H9 (cell line): ENCODE measurements around the gene HIF1A. TPM values are rescaled to one million over a fixed set of nuclear protein-coding genes. Genes with fewer than 3 reads are reported as not detected.

Experiments used
- DNase-seq: peaks from one replicate; pipeline ENCODE4 v3.0.0-alpha.2; 2017
- H2AFZ ChIP-seq: one replicate; pipeline ENCODE4 v1.6.1; 2013; ENCODE audit warnings: mild to moderate bottlenecking, low read length, control low read depth, moderate library complexity
- H2AK5ac ChIP-seq: 2 replicates; pipeline ENCODE4 v1.6.1; 2013; ENCODE audit warnings: low read length, control low read depth, mixed read lengths; ENCODE audit not compliant: insufficient read length
- H2BK120ac ChIP-seq: one replicate; pipeline ENCODE4 v1.6.1; 2013; ENCODE audit warnings: low read depth, mild to moderate bottlenecking, low read length, control low read depth, inconsistent platforms; ENCODE audit not compliant: poor library complexity, severe bottlenecking
- H2BK12ac ChIP-seq: 2 replicates; pipeline ENCODE4 v1.6.1; 2013; ENCODE audit warnings: low read length, control low read depth, mixed read lengths, low read depth; ENCODE audit not compliant: insufficient read length
- H2BK15ac ChIP-seq: 2 replicates; pipeline ENCODE4 v1.6.1; 2013; ENCODE audit warnings: low read depth, low read length, control low read depth
- H2BK20ac ChIP-seq: one replicate; pipeline ENCODE4 v1.6.1; 2013; ENCODE audit warnings: low read depth, mild to moderate bottlenecking, low read length, control low read depth, inconsistent platforms; ENCODE audit not compliant: poor library complexity, severe bottlenecking
- H2BK5ac ChIP-seq: 2 replicates; pipeline ENCODE4 v1.6.1; 2013; ENCODE audit warnings: low read length, control low read depth, mixed read lengths; ENCODE audit not compliant: insufficient read length
- H3K14ac ChIP-seq: 2 replicates; pipeline ENCODE4 v1.6.1; 2013; ENCODE audit warnings: low read length, control low read depth; ENCODE audit not compliant: insufficient read depth
- H3K18ac ChIP-seq: 2 replicates; pipeline ENCODE4 v1.6.1; 2013; ENCODE audit warnings: low read depth, mild to moderate bottlenecking, mixed read lengths, low read length, control low read depth; ENCODE audit not compliant: insufficient read length
- H3K23ac ChIP-seq: 2 replicates; pipeline ENCODE4 v1.6.1; 2013; ENCODE audit warnings: low read length, control low read depth, mixed read lengths, low read depth; ENCODE audit not compliant: insufficient read length
- H3K23me2 ChIP-seq: 2 replicates; pipeline ENCODE4 v1.6.1; 2013; ENCODE audit warnings: low read depth, mild to moderate bottlenecking, mixed read lengths, low read length, control low read depth; ENCODE audit not compliant: insufficient read length, poor library complexity, severe bottlenecking
- H3K27ac ChIP-seq: 2 replicates; pipeline ENCODE4 v1.5.1; 2013; ENCODE audit warnings: low read length, control low read depth, mixed read lengths, low read depth; ENCODE audit not compliant: insufficient read length
- H3K27me3 ChIP-seq: 2 replicates; pipeline ENCODE4 v1.6.1; 2013; ENCODE audit warnings: low read length, control low read depth, inconsistent platforms; ENCODE audit not compliant: insufficient read depth
- H3K4ac ChIP-seq: 2 replicates; pipeline ENCODE4 v1.6.1; 2013; ENCODE audit warnings: low read depth, mild to moderate bottlenecking, control low read depth, inconsistent platforms, low read length, moderate library complexity
- H3K4me1 ChIP-seq: 2 replicates; pipeline ENCODE4 v1.6.1; 2013; ENCODE audit warnings: low read length, control low read depth, inconsistent platforms; ENCODE audit not compliant: insufficient read depth
- H3K4me2 ChIP-seq: 2 replicates; pipeline ENCODE4 v1.6.1; 2013; ENCODE audit warnings: low read length, control low read depth, mixed read lengths; ENCODE audit not compliant: insufficient read length, insufficient read depth
- H3K56ac ChIP-seq: 2 replicates; pipeline ENCODE4 v1.6.1; 2013; ENCODE audit warnings: low read depth, mild to moderate bottlenecking, mixed read lengths, low read length, control low read depth; ENCODE audit not compliant: insufficient read length
- H3K79me1 ChIP-seq: 2 replicates; pipeline ENCODE4 v1.6.1; 2013; ENCODE audit warnings: low read depth, mild to moderate bottlenecking, moderate library complexity, low read length, control low read depth, inconsistent platforms; ENCODE audit not compliant: insufficient read depth, poor library complexity, severe bottlenecking
- H3K79me2 ChIP-seq: 2 replicates; pipeline ENCODE4 v1.6.1; 2013; ENCODE audit warnings: low read length, control low read depth, inconsistent platforms; ENCODE audit not compliant: insufficient read depth
- H3K9ac ChIP-seq: 2 replicates; pipeline ENCODE4 v1.6.1; 2013; ENCODE audit warnings: low read length, control low read depth, mixed read lengths; ENCODE audit not compliant: insufficient read length; ENCODE audit errors: extremely low read depth
- H3K9me3 ChIP-seq: one replicate; pipeline ENCODE4 v1.6.1; 2013; ENCODE audit warnings: low read depth, low read length, inconsistent platforms; ENCODE audit not compliant: control insufficient read depth
- H3T11ph ChIP-seq: one replicate; pipeline ENCODE4 v1.6.1; 2013; ENCODE audit warnings: mild to moderate bottlenecking, low read length, control low read depth, inconsistent platforms
- H4K20me1 ChIP-seq: one replicate; pipeline ENCODE4 v1.6.1; 2013; ENCODE audit not compliant: control insufficient read depth, insufficient read length, insufficient read depth
- H4K5ac ChIP-seq: 2 replicates; pipeline ENCODE4 v1.6.1; 2013; ENCODE audit warnings: low read depth, mild to moderate bottlenecking, mixed read lengths, low read length, control low read depth; ENCODE audit not compliant: insufficient read length
- H4K8ac ChIP-seq: replicated peaks from 2 replicates; pipeline ENCODE4 v1.6.1; 2013; ENCODE audit warnings: low read length, control low read depth, mixed read lengths, low read depth; ENCODE audit not compliant: insufficient read length
- H4K91ac ChIP-seq: 2 replicates; pipeline ENCODE4 v1.6.1; 2013; ENCODE audit warnings: low read depth, mild to moderate bottlenecking, moderate library complexity, mixed read lengths, low read length, control low read depth; ENCODE audit not compliant: insufficient read length
- H3K27ac Mint-ChIP-seq, 3 experiments: 2 replicates in 2 of 3; 3 replicates in 1 of 3; pipeline ENCODE4 v1.8.0; 2020 to 2021; ENCODE audit warnings: mixed read lengths in 3 of 3, mild to moderate bottlenecking in 1 of 3, moderate library complexity in 1 of 3
- H3K27me3 Mint-ChIP-seq: 2 replicates; pipeline ENCODE4 v1.8.0; 2021; ENCODE audit warnings: low read depth, mild to moderate bottlenecking, moderate library complexity, mixed read lengths
- H3K36me3 Mint-ChIP-seq, 3 experiments: 2 replicates in 2 of 3; 3 replicates in 1 of 3; pipeline ENCODE4 v1.8.0; 2020 to 2021; ENCODE audit warnings: low read depth in 3 of 3, mixed read lengths in 3 of 3; ENCODE audit not compliant: insufficient read depth in 1 of 3
- H3K4me1 Mint-ChIP-seq, 2 experiments: 2 replicates each; pipeline ENCODE4 v1.8.0; 2020; ENCODE audit warnings: mixed read lengths in 2 of 2
- H3K4me3 Mint-ChIP-seq, 2 experiments: 2 replicates in 1 of 2; 3 replicates in 1 of 2; pipeline ENCODE4 v1.8.0; 2020 to 2021; ENCODE audit warnings: mild to moderate bottlenecking in 2 of 2, mixed read lengths in 2 of 2, moderate library complexity in 1 of 2
- H3K9me3 Mint-ChIP-seq, 2 experiments: 2 replicates in 1 of 2; 3 replicates in 1 of 2; pipeline ENCODE4 v1.8.0; 2020; ENCODE audit warnings: mild to moderate bottlenecking in 2 of 2, mixed read lengths in 2 of 2, moderate library complexity in 1 of 2
- CTCF ChIP-seq: fragments of 200-600 bp; sonication (generic); conservative IDR thresholded peaks from 3 replicates; pipeline ENCODE4 v1.8.0; 2021; ENCODE audit warnings: antibody characterized with exemption, mild to moderate bottlenecking
- WGBS: extraction: QIAGEN DNeasy Blood & Tissue Kit; methylation state at CpG from one replicate; pipeline ENCODE4 v1.1.7; 2013; ENCODE audit warnings: missing lambda C conversion rate, low lambda C conversion rate, mixed read lengths; ENCODE audit not compliant: insufficient read length; ENCODE audit errors: extremely low coverage; 5-methylcytosine and 5-hydroxymethylcytosine counted together
- total RNA-seq: library from RNA; stranded (reverse); gene quantifications from 2 replicates; pipeline ENCODE4 v1.2.1, GENCODE V29; 2021

The HIF1A gene
- total RNA-seq, 1 experiment from 2014 or later: 154 TPM

GRCh38 chr14:61654026-61654425 lies 41.3 kb upstream of the HIF1A start:
- H3K36me3 Mint-ChIP-seq: no peaks in the 10 kb centered on the region

More at GRCh38 chr14:61654026-61654425, 41.3 kb upstream of the HIF1A start:
- H3K9me3 ChIP-seq: no peaks in the 10 kb centered on the region
- H3K9me3 Mint-ChIP-seq: no peaks in the 10 kb centered on the region
- H2AK5ac ChIP-seq: no peak overlapping the region
- no peaks in the 10 kb centered on the region for H3K23me2 ChIP-seq
- H3K27me3 ChIP-seq: no peaks in the 10 kb centered on the region
- H2BK5ac ChIP-seq: no peak overlapping the region
- H3K18ac ChIP-seq: no peak overlapping the region
- no peak overlapping the region for H2BK20ac ChIP-seq
- H2AFZ ChIP-seq: no peak overlapping the region
- no peaks in the 10 kb centered on the region for H4K20me1 ChIP-seq
- H2BK120ac ChIP-seq: no peak overlapping the region
- H4K91ac ChIP-seq: no peak overlapping the region
- H3K4me3 Mint-ChIP-seq: no peak overlapping the region
- no peak overlapping the region for H3K27ac ChIP-seq
- no peak overlapping the region for H3K23ac ChIP-seq
- no peak overlapping the region for H4K8ac ChIP-seq
- H3K79me1 ChIP-seq: no peaks in the 10 kb centered on the region
- no peaks in the 10 kb centered on the region for H3K4me1 Mint-ChIP-seq
- H3T11ph ChIP-seq: no peak overlapping the region
- H4K5ac ChIP-seq: no peak overlapping the region
- H3K4me1 ChIP-seq: no peaks in the 10 kb centered on the region
- H3K4ac ChIP-seq: no peak overlapping the region
- H3K27me3 Mint-ChIP-seq: no peaks in the 10 kb centered on the region
- no peaks in the 10 kb centered on the region for H3K79me2 ChIP-seq
- WGBS: no CpG with 5 or more reads among the region's 1 CpG
- H2BK12ac ChIP-seq: no peak overlapping the region
- no peak for TF ChIP-seq CTCF
- H3K56ac ChIP-seq: no peak overlapping the region
- no peak for DNase-seq
- no peak overlapping the region for H3K9ac ChIP-seq
- no peak overlapping the region for H2BK15ac ChIP-seq
- H3K4me2 ChIP-seq: no peak overlapping the region
- H3K27ac Mint-ChIP-seq: no peak overlapping the region
- H3K14ac ChIP-seq: no peak overlapping the region
